Gastroesophageal sphincter (tissue), 4 donors: ENCODE results near the gene TBXT. TPM values are rescaled to one million over a fixed set of nuclear protein-coding genes. Genes with fewer than 3 reads are reported as not detected.
"Not testable (repeated sequence)": the region's sequence is repeated elsewhere in the genome, so short reads cannot be mapped to it uniquely, and the experiment has no call there.

Experiments
- ATAC-seq: fragments of 150-250 bp; one replicate; pipeline ENCODE4 v1.9.1; 2016; ENCODE audit warnings: mild to moderate bottlenecking, moderate library complexity
- H3K27ac ChIP-seq, 4 donors: fragments of 200-600 bp; sonication (generic) in 3 of 4; 1 replicate in 3 of 4; 2 replicates in 1 of 4; pipeline ENCODE4 v1.5.1; 2016 to 2019
- H3K27me3 ChIP-seq: fragments of 200-600 bp; sonication (generic); one replicate; pipeline ENCODE4 v1.5.1; 2019
- H3K36me3 ChIP-seq, 2 donors: fragments of 200-600 bp; sonication (generic); one replicate each; pipeline ENCODE4 v1.5.1; 2019; ENCODE audit warnings: control low read depth in 1 of 2
- H3K4me1 ChIP-seq, 3 donors: fragments of 200-600 bp; sonication (generic); 1 replicate in 2 of 3; 2 replicates in 1 of 3; pipeline ENCODE4 v1.5.1; 2016 to 2019; ENCODE audit warnings: control low read depth in 2 of 3
- H3K4me3 ChIP-seq, 2 donors: fragments of 200-600 bp; sonication (generic); one replicate each; pipeline ENCODE4 v1.5.1; 2019; ENCODE audit warnings: mild to moderate bottlenecking in 1 of 2, moderate library complexity in 1 of 2
- H3K9me3 ChIP-seq, 3 donors: fragments of 200-600 bp; sonication (generic); one replicate each; pipeline ENCODE4 v1.5.1; 2017 to 2019; ENCODE audit warnings: control low read depth in 2 of 3
- EP300 ChIP-seq: sonication (generic); formaldehyde crosslinking; IDR thresholded peaks from one replicate; pipeline ENCODE4 v1.6.1; 2017; ENCODE audit warnings: antibody characterized with exemption, mild to moderate bottlenecking
- POLR2A ChIP-seq, 2 donors: fragments of 450-650 bp; IDR thresholded peaks; one replicate each; pipeline ENCODE4 v1.6.1; 2017; ENCODE audit warnings: antibody characterized with exemption in 2 of 2, mild to moderate bottlenecking in 2 of 2, moderate library complexity in 1 of 2
- POLR2AphosphoS5 ChIP-seq: sonication (generic); formaldehyde crosslinking; IDR thresholded peaks from one replicate; pipeline ENCODE4 v1.6.1; 2017; ENCODE audit warnings: antibody characterized with exemption
- WGBS, 2 donors: methylation state at CpG; one replicate each; pipeline ENCODE4 v1.1.5; 2018; ENCODE audit warnings: low coverage in 1 of 2; 5-methylcytosine and 5-hydroxymethylcytosine counted together
- total RNA-seq, 4 donors: library from RNA; depleted of rRNA; stranded (reverse); fragments of >200 nt; gene quantifications; one replicate each; pipeline ENCODE4 v1.1.0, GENCODE V29; 2016
- TF ChIP-seq, protein P1 (sequence below), 4 experiments: fragments of 200-600 bp in 2 of 4; fragments of 450-650 bp in 2 of 4; sonication (generic) in 1 of 4; IDR thresholded peaks; one replicate each; pipeline ENCODE4 v1.5.1; 2017 to 2019; ENCODE audit warnings: antibody characterized with exemption in 4 of 4, mild to moderate bottlenecking in 2 of 4, moderate library complexity in 2 of 4

The TBXT gene
- total RNA-seq, 4 donors from 2014 or later: not detected

- no peak for ATAC-seq
- WGBS, 2 donors: 72 to 98% methylated on average over 5 to 6 of the region's 10 CpGs
- no peaks in the 10 kb centered on the region for H3K9me3 ChIP-seq
- H3K4me3 ChIP-seq: no peak overlapping the region
- no peaks in the 10 kb centered on the region for H3K4me1 ChIP-seq
- TF ChIP-seq, protein P1, sequence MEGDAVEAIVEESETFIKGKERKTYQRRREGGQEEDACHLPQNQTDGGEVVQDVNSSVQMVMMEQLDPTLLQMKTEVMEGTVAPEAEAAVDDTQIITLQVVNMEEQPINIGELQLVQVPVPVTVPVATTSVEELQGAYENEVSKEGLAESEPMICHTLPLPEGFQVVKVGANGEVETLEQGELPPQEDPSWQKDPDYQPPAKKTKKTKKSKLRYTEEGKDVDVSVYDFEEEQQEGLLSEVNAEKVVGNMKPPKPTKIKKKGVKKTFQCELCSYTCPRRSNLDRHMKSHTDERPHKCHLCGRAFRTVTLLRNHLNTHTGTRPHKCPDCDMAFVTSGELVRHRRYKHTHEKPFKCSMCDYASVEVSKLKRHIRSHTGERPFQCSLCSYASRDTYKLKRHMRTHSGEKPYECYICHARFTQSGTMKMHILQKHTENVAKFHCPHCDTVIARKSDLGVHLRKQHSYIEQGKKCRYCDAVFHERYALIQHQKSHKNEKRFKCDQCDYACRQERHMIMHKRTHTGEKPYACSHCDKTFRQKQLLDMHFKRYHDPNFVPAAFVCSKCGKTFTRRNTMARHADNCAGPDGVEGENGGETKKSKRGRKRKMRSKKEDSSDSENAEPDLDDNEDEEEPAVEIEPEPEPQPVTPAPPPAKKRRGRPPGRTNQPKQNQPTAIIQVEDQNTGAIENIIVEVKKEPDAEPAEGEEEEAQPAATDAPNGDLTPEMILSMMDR (IDR thresholded peaks at IDR 0.05): no peak
- TF ChIP-seq EP300 (no peak), POLR2A (IDR thresholded peaks at IDR 0.05) (no peak), POLR2AphosphoS5 (no peak)
- no peaks in the 10 kb centered on the region for H3K27me3 ChIP-seq
- H3K27ac ChIP-seq: no peak overlapping the region
- H3K36me3 ChIP-seq: no peaks in the 10 kb centered on the region
Measured at GRCh38 chr6:166192136-166192535, 24.5 kb upstream of the TBXT start.

- H3K9me3 ChIP-seq: no peaks in the 10 kb centered on the region
- 71% methylated on average over 6 of the region's 6 CpGs; no CpG with 5 or more reads in 1 of the 2 donors for WGBS, 2 donors
- no peak for ATAC-seq
- H3K27me3 ChIP-seq: peaks cover 18% of the 10 kb centered on the region
- no peak for TF ChIP-seq POLR2AphosphoS5
- no peak for TF ChIP-seq POLR2A (IDR thresholded peaks at IDR 0.05)
- TF ChIP-seq, protein P1 (IDR thresholded peaks at IDR 0.05): no peak
- TF ChIP-seq EP300: no peak
- no peak overlapping the region for H3K27ac ChIP-seq
- no peak overlapping the region for H3K4me3 ChIP-seq
- no peaks in the 10 kb centered on the region for H3K4me1 ChIP-seq
- no peaks in the 10 kb centered on the region for H3K36me3 ChIP-seq
Measured at GRCh38 chr6:166179704-166180103, 12.1 kb upstream of the TBXT start.

GRCh38 chr6:166176106-166176505 lies 8.5 kb upstream of the TBXT start:
- Histone ChIP-seq H3K36me3 (no peaks in the 10 kb centered on the region), H3K9me3 (no peaks in the 10 kb centered on the region), H3K4me3 (no peak overlapping the region), H3K27ac (no peak overlapping the region), H3K4me1 (no peaks in the 10 kb centered on the region), H3K27me3 (peaks cover 35% of the 10 kb centered on the region)
- TF ChIP-seq POLR2A (IDR thresholded peaks at IDR 0.05) (no peak), POLR2AphosphoS5 (no peak), EP300 (no peak)
- TF ChIP-seq, protein P1 (IDR thresholded peaks at IDR 0.05): no peak
- ATAC-seq: no peak
- 54 to 65% methylated on average over 2 of the region's 2 CpGs for WGBS, 2 donors

- H3K27me3 ChIP-seq: peaks cover 45% of the 10 kb centered on the region
- ATAC-seq, H3K36me3 ChIP-seq, H3K4me3 ChIP-seq, H3K4me1 ChIP-seq, H3K27ac ChIP-seq, H3K9me3 ChIP-seq: not testable (repeated sequence)
- 86 to 100% methylated on average over 1 of the region's 3 CpGs for WGBS, 2 donors
Measured at GRCh38 chr6:166175093-166175492, 7.4 kb upstream of the TBXT start.

- Histone ChIP-seq H3K4me1 (peaks cover 0 to 8% (median under 1%) of the 10 kb centered on the region in 3 donors), H3K4me3 (no peak overlapping the region), H3K9me3 (no peaks in the 10 kb centered on the region), H3K27ac (no peak overlapping the region), H3K27me3 (peaks cover 56% of the 10 kb centered on the region), H3K36me3 (no peaks in the 10 kb centered on the region)
- ATAC-seq: no peak
- WGBS, 2 donors: 15 to 25% methylated on average over 2 to 5 of the region's 5 CpGs
- TF ChIP-seq POLR2A (IDR thresholded peaks at IDR 0.05) (no peak), EP300 (no peak), POLR2AphosphoS5 (no peak)
- TF ChIP-seq, protein P1 (IDR thresholded peaks at IDR 0.05): no peak
Measured at GRCh38 chr6:166174031-166174430, 6.4 kb upstream of the TBXT start.
